Bladder microvascular endothelial cell (primary cell): Measurements from ENCODE around the gene OR5K3. TPM values are rescaled to one million over a fixed set of nuclear protein-coding genes. Genes with fewer than 3 reads are reported as not detected.

Experiments
- total RNA-seq: library from RNA; depleted of rRNA; stranded (reverse); fragments of >200 nt; gene quantifications from 2 replicates; pipeline ENCODE4 v1.2.3, GENCODE V29; 2014

OR5K3 gene
- total RNA-seq: not detected in 2 replicates

GRCh38 chr3:98390366-98390765, at the start of gene OR5K3:
OR5K3 (plus strand) TSS chr3:98390666; CDS start chr3:98390666, 0 bp downstream.

GRCh38 chr3:98353554-98353953, 36.9 kb upstream of the OR5K3 start, which contains the start of gene OR5K4:
OR5K4 (plus strand) TSS chr3:98353854; CDS start chr3:98353854, 0 bp downstream.

Other genes with a start within 250 kb of the OR5K3 start
- not detected in 2 replicates for gene OR5H14, start 243.2 kb upstream of the OR5K3 start, total RNA-seq
- gene OR5H15, start 224.0 kb upstream of the OR5K3 start, total RNA-seq: not detected in 2 replicates
- gene OR5H6, start 126.4 kb upstream of the OR5K3 start, total RNA-seq: not detected in 2 replicates
- not detected in 2 replicates for gene OR5H2, start 108.2 kb upstream of the OR5K3 start, total RNA-seq
- gene OR5K4, start 36.8 kb upstream of the OR5K3 start, total RNA-seq: not detected in 2 replicates
- not detected in 2 replicates for gene OR5K1, start 72.5 kb downstream of the OR5K3 start, total RNA-seq
- not detected in 2 replicates for gene OR5K2, start 107.0 kb downstream of the OR5K3 start, total RNA-seq
- gene CLDND1, start 132.2 kb downstream of the OR5K3 start, total RNA-seq: 76.4 and 152 TPM in 2 replicates
- not detected in 2 replicates for gene GPR15, start 141.3 kb downstream of the OR5K3 start, total RNA-seq
- gene CPOX, start 202.9 kb downstream of the OR5K3 start, total RNA-seq: 14.4 and 21.3 TPM in 2 replicates